Fibroblast of lung (primary cell): Measurements from ENCODE around the gene TUT7. TPM values are rescaled to one million over a fixed set of nuclear protein-coding genes. Genes with fewer than 3 reads are reported as not detected.
"Not testable (repeated sequence)": the region's sequence is repeated elsewhere in the genome, so short reads cannot be mapped to it uniquely, and the experiment has no call there.

Source experiments
- DNase-seq, 2 donors: peaks; one replicate each; pipeline versions ENCODE4 v3.0.0 to v3.0.0-alpha.2; 2010; ENCODE audit warnings: low read depth in 2 of 2
- H2AFZ ChIP-seq: 2 replicates; pipeline ENCODE4 v1.5.1; 2012; ENCODE audit warnings: low read length, control low read depth, inconsistent platforms
- H3K27ac ChIP-seq: 2 replicates; pipeline ENCODE4 v1.5.1; 2011; ENCODE audit warnings: low read length, control low read depth; ENCODE audit not compliant: insufficient read depth
- H3K27me3 ChIP-seq: 2 replicates; pipeline ENCODE4 v1.5.1; 2011; ENCODE audit warnings: mild to moderate bottlenecking, low read length; ENCODE audit not compliant: control insufficient read depth, insufficient read depth
- H3K36me3 ChIP-seq: 2 replicates; pipeline ENCODE4 v1.5.1; 2011; ENCODE audit warnings: low read length; ENCODE audit not compliant: control insufficient read depth, insufficient read depth
- H3K4me1 ChIP-seq: 2 replicates; pipeline ENCODE4 v1.5.1; 2011; ENCODE audit warnings: low read length; ENCODE audit not compliant: control insufficient read depth, insufficient read depth; ENCODE audit errors: extremely low read depth
- H3K4me2 ChIP-seq: 2 replicates; pipeline ENCODE4 v1.5.1; 2011; ENCODE audit warnings: low read length, control low read depth; ENCODE audit not compliant: insufficient read depth; ENCODE audit errors: extremely low read depth
- H3K4me3 ChIP-seq, 4 experiments: fragments of 200-600 bp in 1 of 4; sonication (generic) in 1 of 4; replicated peaks in 1 of 4; 2 replicates each; pipeline ENCODE4 v1.5.1; 2011 to 2016; ENCODE audit warnings: low read length in 4 of 4, low read depth in 3 of 4, mild to moderate bottlenecking in 3 of 4, control low read depth in 2 of 4, inconsistent platforms in 1 of 4, mixed read lengths in 1 of 4; ENCODE audit not compliant: insufficient read depth in 1 of 4; ENCODE audit errors: control extremely low read depth in 1 of 4
- H3K79me2 ChIP-seq: 2 replicates; pipeline ENCODE4 v1.5.1; 2012; ENCODE audit warnings: mild to moderate bottlenecking, low read length, inconsistent platforms; ENCODE audit not compliant: control insufficient read depth, insufficient read depth
- H3K9ac ChIP-seq: 2 replicates; pipeline ENCODE4 v1.5.1; 2011; ENCODE audit warnings: mild to moderate bottlenecking, low read length, control low read depth; ENCODE audit not compliant: insufficient read depth
- H3K9me3 ChIP-seq: 2 replicates; pipeline ENCODE4 v1.5.1; 2012; ENCODE audit warnings: low read depth, low read length; ENCODE audit not compliant: control insufficient read depth, insufficient read depth
- H4K20me1 ChIP-seq: 2 replicates; pipeline ENCODE4 v1.5.1; 2011; ENCODE audit warnings: low read length; ENCODE audit not compliant: control insufficient read depth, insufficient read depth; ENCODE audit errors: extremely low read depth
- CTCF ChIP-seq, 2 donors: IDR thresholded peaks in 1 of 2; conservative IDR thresholded peaks in 1 of 2; 1 replicate in 1 of 2; 2 replicates in 1 of 2; pipeline ENCODE4 v1.5.1; 2011 to 2012; ENCODE audit warnings: low read length in 2 of 2, control low read depth in 1 of 2, inconsistent platforms in 1 of 2, low read depth in 1 of 2, mild to moderate bottlenecking in 1 of 2
- EZH2 ChIP-seq: IDR thresholded peaks from 2 replicates; pipeline ENCODE4 v1.5.1; 2012; ENCODE audit warnings: low read length, control low read depth, mild to moderate bottlenecking; ENCODE audit errors: missing control alignments
- polyA plus RNA-seq, 2 donors: library from polyadenylated mRNA; depleted of rRNA in 1 of 2; stranded (reverse) in 1 of 2; unstranded in 1 of 2; fragments of >200 nt; gene quantifications; 2 replicates each; pipeline ENCODE4 v1.2.1, GENCODE V29; 2011 to 2012; ENCODE audit warnings: missing spikeins in 1 of 2
- total RNA-seq: library from RNA; depleted of rRNA; stranded (reverse); fragments of >200 nt; gene quantifications from 2 replicates; pipeline ENCODE4 v1.2.1, GENCODE V29; 2014

TUT7 gene
- total and polyA plus RNA-seq, 2 donors (not counting 1 experiment from before 2014, with no cell fraction given): 31.8 to 36.3 TPM

- DNase-seq: no peak
- Histone ChIP-seq H3K4me3 (no peak overlapping the region), H3K9ac (no peak overlapping the region), H3K4me2 (no peak overlapping the region), H3K27ac (no peak overlapping the region), H3K79me2 (no peaks in the 10 kb centered on the region), H2AFZ (no peak overlapping the region), H4K20me1 (no peaks in the 10 kb centered on the region), H3K9me3 (no peaks in the 10 kb centered on the region), H3K27me3 (no peaks in the 10 kb centered on the region), H3K36me3 (peaks cover 8% of the 10 kb centered on the region), H3K4me1 (no peaks in the 10 kb centered on the region)
- TF ChIP-seq CTCF (conservative IDR thresholded peaks at IDR 0.05 in 1 of 2, IDR thresholded peaks at IDR 0.05 in 1 of 2; ENCODE audit: low read depth in 1 of 2, low read length in 2 of 2) (no peak), EZH2 (no peak)
Measured at GRCh38 chr9:86301686-86302085, 52.5 kb downstream of the TUT7 start.

- H3K4me3 ChIP-seq: no peak overlapping the region
- no peaks in the 10 kb centered on the region for H3K79me2 ChIP-seq
- H3K36me3 ChIP-seq: peaks cover 9% of the 10 kb centered on the region
- no peak for DNase-seq
- H3K4me1 ChIP-seq: no peaks in the 10 kb centered on the region
- H4K20me1 ChIP-seq: no peaks in the 10 kb centered on the region
- no peak overlapping the region for H3K4me2 ChIP-seq
- no peak for TF ChIP-seq CTCF (conservative IDR thresholded peaks at IDR 0.05 in 1 of 2, IDR thresholded peaks at IDR 0.05 in 1 of 2; ENCODE audit: low read depth in 1 of 2, low read length in 2 of 2)
- no peak for TF ChIP-seq EZH2
- no peaks in the 10 kb centered on the region for H3K27me3 ChIP-seq
- H3K27ac ChIP-seq: no peak overlapping the region
- no peaks in the 10 kb centered on the region for H3K9me3 ChIP-seq
- H2AFZ ChIP-seq: no peak overlapping the region
- no peak overlapping the region for H3K9ac ChIP-seq
Measured at GRCh38 chr9:86300701-86301100, 53.5 kb downstream of the TUT7 start.

GRCh38 chr9:86298873-86299272, 55.3 kb downstream of the TUT7 start:
- H3K9me3 ChIP-seq: no peaks in the 10 kb centered on the region
- H4K20me1 ChIP-seq: no peaks in the 10 kb centered on the region
- H3K27me3 ChIP-seq: no peaks in the 10 kb centered on the region
- no peak overlapping the region for H3K27ac ChIP-seq
- DNase-seq: no peak
- no peaks in the 10 kb centered on the region for H3K4me1 ChIP-seq
- H3K4me3 ChIP-seq: no peak overlapping the region
- H3K4me2 ChIP-seq: no peak overlapping the region
- no peak overlapping the region for H3K9ac ChIP-seq
- no peak overlapping the region for H2AFZ ChIP-seq
- H3K79me2 ChIP-seq: no peaks in the 10 kb centered on the region
- peaks cover 9% of the 10 kb centered on the region for H3K36me3 ChIP-seq
- no peak for TF ChIP-seq CTCF (conservative IDR thresholded peaks at IDR 0.05 in 1 of 2, IDR thresholded peaks at IDR 0.05 in 1 of 2; ENCODE audit: low read depth in 1 of 2, low read length in 2 of 2)
- no peak for TF ChIP-seq EZH2

- not testable (repeated sequence) for H2AFZ ChIP-seq, H3K4me2 ChIP-seq, H3K27me3 ChIP-seq, H3K4me3 ChIP-seq, DNase-seq, H3K9me3 ChIP-seq, H4K20me1 ChIP-seq, H3K27ac ChIP-seq, H3K36me3 ChIP-seq, H3K9ac ChIP-seq, H3K4me1 ChIP-seq, H3K79me2 ChIP-seq
Measured at GRCh38 chr9:86290341-86290740, 63.9 kb downstream of the TUT7 start.
